ENCODE measurements around the gene MED15.

GRCh38 chr22:20536590-20537324 lies 29.3 kb downstream of the MED15 start:
- TF ChIP-seq CTCF (IDR thresholded peaks at IDR 0.05) (no peak), POLR2A (IDR thresholded peaks at IDR 0.05) (no peak)

Data from uterus (tissue), 2 donors.